DMS53 (cell line): ENCODE results near the gene NUSAP1.
"Not testable (repeated sequence)": the region's sequence is repeated elsewhere in the genome, so short reads cannot be mapped to it uniquely, and the experiment has no call there.

Experiments
- DNase-seq: peaks from one replicate; lab custom pipeline; 2025; lab: John Stamatoyannopoulos, UW

Gene NUSAP1

DNA sequence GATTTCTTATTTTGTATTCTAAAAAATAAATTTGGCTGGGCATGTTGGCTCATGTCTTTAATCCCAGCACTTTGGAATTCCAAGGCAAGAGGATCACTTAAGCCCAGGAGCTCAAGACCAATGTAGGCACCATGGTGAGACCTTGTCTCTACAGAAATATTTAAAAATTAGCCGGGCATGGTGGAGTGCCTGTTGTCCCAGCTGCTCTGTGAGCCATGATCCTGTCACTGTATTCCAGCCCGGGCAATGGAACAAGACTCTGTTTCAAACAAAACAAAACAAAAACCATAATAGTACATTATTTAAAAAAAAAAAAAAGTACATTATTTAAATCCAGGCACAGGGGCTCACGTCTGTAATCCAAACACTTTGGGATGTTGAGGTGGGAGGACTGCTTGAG, 78.8 kb downstream of the NUSAP1 start:
- DNase-seq, result no peak

DNA sequence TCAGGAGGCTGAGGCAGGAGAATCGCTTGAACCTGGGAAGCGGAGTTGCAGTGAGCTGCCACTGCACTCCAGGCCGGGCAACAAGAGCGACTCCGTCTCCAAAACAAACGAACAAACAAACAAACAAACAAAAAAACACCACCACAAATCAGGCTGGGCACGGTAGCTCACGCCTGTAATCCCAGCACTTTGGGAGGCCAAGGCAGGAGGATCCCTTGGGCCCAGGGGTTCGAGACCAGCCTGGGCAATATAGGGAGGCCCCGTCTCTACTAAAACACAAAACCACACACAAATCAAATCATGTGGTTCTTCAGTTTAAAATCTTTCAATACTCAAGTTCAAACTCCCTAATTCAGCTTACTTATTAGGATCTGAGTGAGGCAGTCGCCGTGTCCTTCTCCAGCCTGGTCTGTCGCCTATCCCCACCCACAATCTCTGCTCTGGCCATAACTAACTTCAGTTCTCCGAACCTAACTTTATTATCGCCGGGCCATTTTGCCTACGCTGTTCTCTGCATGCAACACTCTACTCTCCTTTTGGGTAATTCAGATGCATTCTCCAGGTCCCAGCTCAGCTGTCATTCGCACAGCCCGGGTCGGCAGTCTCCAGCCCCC, 83.6 kb downstream of the NUSAP1 start:
- DNase-seq, result no peak

DNA sequence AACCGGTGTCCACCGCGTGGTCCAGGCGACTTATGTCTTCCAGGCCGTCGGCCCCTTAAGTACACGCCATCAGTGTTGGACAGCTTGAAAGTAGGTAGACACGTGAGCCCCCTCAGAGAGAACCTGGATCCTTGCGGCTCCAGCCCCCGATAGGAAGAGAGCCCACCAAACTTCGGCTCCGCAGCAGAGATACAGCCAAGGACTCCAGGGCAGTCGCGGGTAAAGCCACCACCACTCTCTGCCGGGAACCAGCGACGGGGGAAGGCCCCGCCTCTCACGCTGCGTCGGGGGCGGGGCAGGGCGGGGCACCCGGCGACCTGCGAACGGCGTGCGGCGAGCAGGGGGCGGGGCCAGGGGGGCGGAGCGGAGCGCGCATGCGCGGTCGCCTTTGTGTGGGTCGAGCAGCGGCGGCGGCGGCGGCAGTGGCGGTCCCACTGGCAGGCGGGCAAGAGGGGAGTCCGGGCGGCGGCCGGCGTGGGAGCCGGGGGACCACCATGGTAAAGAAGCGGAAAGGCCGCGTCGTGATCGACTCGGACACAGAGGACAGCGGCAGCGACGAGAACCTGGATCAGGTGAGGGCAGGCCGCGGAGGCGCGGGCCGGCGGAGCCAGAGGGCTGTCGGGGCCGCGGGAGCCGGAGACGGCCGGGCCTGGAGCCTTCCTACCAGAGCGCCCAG, 84.2 kb downstream of the NUSAP1 start, which contains the start of gene RTF1:
TSS of gene RTF1 (plus strand) at position 354 of the 676 bp plus-strand sequence. CDS start at position 375, 21 bp downstream.
- peak; percentile 91 for DNase-seq

DNA sequence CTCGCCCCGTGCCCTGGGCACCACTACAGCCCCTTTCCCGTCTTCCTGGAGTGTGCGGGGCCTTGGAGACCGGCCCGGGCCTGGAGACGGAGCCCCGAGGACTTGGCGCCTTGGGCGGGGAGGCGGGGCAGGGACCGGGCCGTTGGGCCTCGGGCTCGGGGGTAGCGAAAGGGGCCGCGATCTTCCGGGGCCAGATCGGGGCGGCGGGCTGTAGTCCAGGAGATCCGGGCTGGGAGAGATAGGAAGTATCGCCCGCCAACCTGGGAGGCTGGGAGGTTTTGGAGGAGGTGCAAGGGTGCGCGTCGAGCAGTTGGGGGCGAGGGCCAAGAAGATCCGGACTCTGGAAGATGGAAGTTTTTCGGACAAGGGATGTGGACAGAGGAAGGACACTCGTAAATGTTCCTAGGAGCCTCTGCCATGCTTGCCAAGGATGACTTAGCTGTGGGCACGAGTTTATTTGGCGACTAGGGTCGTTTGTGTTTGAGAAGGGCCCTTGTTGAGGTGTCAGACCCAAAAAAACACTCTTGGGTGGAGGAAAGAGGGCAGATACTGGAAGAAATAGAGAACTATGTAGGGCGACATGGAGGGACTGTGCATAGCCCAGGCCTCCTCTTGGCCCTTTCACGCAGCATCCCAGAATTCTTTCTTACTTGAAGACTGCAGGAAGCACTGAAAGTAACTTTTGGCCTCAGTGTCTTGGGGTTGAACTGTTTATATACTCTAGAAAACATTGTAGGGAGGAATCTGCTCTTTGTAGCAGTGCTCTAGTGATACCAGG, 84.9 kb downstream of the NUSAP1 start:
- DNase-seq, result peak; percentile 62

DNA sequence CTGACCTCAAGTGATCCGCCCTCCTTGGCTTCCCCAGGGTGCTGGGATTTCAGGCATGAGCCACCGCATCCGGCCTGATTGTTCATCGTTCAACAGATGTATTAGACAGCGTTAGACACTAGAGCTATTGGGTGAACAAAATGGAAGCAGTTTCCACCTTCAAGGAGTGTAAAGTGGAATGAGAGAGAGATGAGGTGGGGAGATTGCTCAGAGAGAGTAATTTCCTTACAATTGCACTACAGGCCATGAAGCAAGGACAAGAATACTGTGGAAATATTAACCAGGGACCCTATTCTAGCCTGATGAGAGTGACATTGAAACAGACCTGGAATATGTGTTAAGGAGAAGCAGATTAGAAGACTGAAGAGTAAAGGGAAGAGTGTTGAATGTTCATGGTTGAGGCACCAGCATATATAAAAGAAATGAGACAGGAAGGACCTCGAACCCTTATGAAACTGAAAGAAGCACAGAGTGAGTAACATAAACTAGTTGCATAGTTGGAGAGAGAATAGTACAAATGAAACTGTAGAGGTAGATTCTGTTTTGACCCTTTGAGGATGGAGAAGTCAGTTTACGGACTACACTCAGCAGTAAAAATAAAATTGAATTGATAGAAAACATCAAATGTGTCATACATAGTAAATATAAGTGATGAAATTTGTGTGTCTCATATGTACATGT, 91.4 kb downstream of the NUSAP1 start:
- DNase-seq, result no peak

DNA sequence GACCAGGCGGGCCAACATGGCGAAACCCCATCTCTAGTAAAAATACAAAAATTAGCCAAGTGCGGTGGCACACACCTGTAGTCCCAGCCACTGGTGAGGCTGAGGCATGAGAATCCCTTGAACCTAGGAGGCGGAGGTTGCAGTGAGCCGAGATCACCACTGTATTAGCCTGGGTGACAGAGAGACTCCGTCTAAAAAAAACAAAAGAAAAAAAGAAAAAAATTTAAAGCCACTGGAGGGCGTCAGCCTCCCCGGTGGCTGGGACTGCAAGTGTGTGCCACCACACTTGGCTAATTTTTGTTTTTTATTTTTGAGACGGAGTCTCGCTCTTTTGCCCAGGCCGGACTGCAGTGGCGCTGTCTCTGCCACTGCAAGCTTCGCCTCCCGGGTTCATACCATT, 92.1 kb downstream of the NUSAP1 start:
- no peak for DNase-seq

DNA sequence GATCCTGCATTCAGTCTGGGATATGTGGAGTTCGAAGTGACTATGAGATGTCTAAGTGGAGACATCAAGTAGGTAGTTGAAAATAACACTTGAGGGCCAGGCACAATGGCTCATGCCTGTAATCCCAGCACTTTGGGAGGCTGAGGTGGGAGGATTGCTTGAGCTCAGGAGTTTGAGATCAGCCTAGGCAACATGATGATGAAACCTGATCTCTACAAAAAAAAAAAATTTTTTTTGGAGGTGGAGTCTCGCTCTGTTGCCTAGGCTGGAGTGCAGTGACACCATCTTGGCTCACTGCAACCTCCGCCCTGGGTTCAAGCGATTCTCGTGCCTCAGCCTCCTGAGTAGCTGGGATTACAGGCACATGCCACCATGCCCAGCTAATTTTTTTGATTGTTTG, 93.2 kb downstream of the NUSAP1 start:
- DNase-seq, result not testable (repeated sequence)

DNA sequence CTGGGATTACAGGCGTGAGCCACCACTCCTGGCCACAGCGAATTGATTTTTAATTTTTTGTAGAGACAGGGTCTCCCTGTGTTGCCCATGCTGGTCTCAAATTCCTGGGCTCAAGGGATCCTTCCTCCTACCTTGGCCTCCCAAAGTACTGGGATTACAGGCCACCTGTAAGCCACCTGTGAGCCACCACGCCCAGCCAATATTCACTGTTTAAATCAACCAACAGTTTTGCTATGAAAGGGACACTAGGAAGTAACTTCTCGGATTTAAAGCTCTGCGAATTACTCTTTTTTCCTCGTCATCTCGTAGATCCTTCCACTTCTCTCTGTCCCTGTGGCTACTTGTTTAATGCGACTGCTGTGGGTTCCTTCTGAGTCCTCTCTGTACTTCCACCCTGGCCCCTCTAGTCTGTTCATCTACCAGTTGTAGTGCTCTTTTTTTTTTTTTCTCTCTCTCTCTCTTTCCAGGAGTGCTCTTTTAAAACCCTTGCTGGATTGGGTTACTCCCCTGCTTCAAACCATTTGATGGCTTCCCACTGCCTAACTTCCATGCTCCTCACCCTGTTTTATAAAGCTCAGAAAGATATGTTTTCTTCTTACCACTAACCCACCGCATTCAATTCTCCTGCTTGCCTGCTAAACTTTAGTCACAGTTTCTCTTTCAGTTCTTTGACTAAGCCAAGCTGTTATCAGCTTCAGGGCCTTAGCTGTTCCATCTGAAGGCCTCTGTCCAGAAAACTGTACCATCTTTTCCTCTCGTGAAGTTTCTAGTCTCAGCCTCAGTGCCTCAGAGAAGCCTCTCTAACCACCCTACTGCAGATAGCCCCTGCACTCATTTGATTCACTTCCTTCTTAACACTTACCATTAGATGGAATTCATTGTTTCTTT, 96.6 kb downstream of the NUSAP1 start:
- DNase-seq, result no peak
